SU-DHL-6 (cell line): ENCODE measurements around the gene MMP8.

Experiments used
- H2AFZ ChIP-seq: fragments of 200-600 bp; sonication (generic); 2 replicates; pipeline ENCODE4 v1.6.1; 2014; ENCODE audit warnings: low read depth, mild to moderate bottlenecking, moderate library complexity, mixed read lengths, antibody characterized with exemption, low read length; ENCODE audit not compliant: severe bottlenecking
- H3F3A ChIP-seq: fragments of 200-600 bp; shearing (Covaris generic); 2 replicates; pipeline ENCODE4 v1.6.0; 2016; ENCODE audit warnings: antibody characterized with exemption, mild to moderate bottlenecking; ENCODE audit not compliant: insufficient read depth
- H3K27ac ChIP-seq: fragments of 200-600 bp; sonication (generic); 2 replicates; pipeline ENCODE4 v1.5.1; 2016; ENCODE audit warnings: low read depth, mild to moderate bottlenecking, low read length, moderate library complexity, mixed read lengths
- H3K27me3 ChIP-seq: fragments of 200-600 bp; sonication (generic), shearing (Covaris generic); 2 replicates; pipeline ENCODE4 v1.6.0; 2014; ENCODE audit warnings: mild to moderate bottlenecking, low read length
- H3K36me3 ChIP-seq: fragments of 200-600 bp; sonication (generic); 2 replicates; pipeline ENCODE4 v1.6.1; 2014; ENCODE audit warnings: mild to moderate bottlenecking, low read length, mixed read lengths
- H3K4me2 ChIP-seq: fragments of 300-600, 200-600 bp; shearing (Covaris generic), sonication (generic); 2 replicates; pipeline ENCODE4 v1.6.0; 2014; ENCODE audit warnings: low read length, low read depth, mild to moderate bottlenecking; ENCODE audit not compliant: poor library complexity, severe bottlenecking
- H3K4me3 ChIP-seq: fragments of 200-600 bp; sonication (generic); 2 replicates; pipeline ENCODE4 v1.5.1; 2014; ENCODE audit warnings: antibody characterized with exemption, low read length, mild to moderate bottlenecking, mixed read lengths; ENCODE audit not compliant: insufficient read depth, poor library complexity, severe bottlenecking
- H3K79me2 ChIP-seq: fragments of 200-600 bp; sonication (generic); 2 replicates; pipeline ENCODE4 v1.6.1; 2014; ENCODE audit warnings: mild to moderate bottlenecking, low read length, moderate library complexity; ENCODE audit not compliant: insufficient read depth
- H3K9ac ChIP-seq: fragments of 200-600 bp; sonication (generic); 2 replicates; pipeline ENCODE4 v1.7.0; 2014; ENCODE audit warnings: mild to moderate bottlenecking, low read length
- H3K9me2 ChIP-seq: fragments of 200-600 bp; sonication (generic); replicated peaks from 2 replicates; pipeline ENCODE4 v1.6.1; 2014; ENCODE audit warnings: low read length; ENCODE audit not compliant: insufficient read depth
- H3K9me3 ChIP-seq: fragments of 200-600 bp; sonication (generic); 2 replicates; pipeline ENCODE4 v1.6.1; 2014; ENCODE audit warnings: low read length, mixed read lengths; ENCODE audit not compliant: insufficient read depth
- H4K20me1 ChIP-seq: fragments of 200-600 bp; sonication (generic); 2 replicates; pipeline ENCODE4 v1.6.1; 2014; ENCODE audit warnings: low read depth, mild to moderate bottlenecking, antibody characterized with exemption, low read length, moderate library complexity, mixed read lengths
- CTCF ChIP-seq: fragments of 200-600 bp; sonication (generic); IDR thresholded peaks from one replicate; pipeline ENCODE4 v1.5.1; 2017; ENCODE audit warnings: antibody characterized with exemption, mild to moderate bottlenecking, low read length, moderate library complexity; ENCODE audit not compliant: insufficient read depth, poor library complexity, severe bottlenecking
- EZH2phosphoT487 ChIP-seq: fragments of 200-600 bp; sonication (generic), shearing (Covaris generic); conservative IDR thresholded peaks from 2 replicates; pipeline ENCODE4 v1.6.1; 2018; ENCODE audit warnings: mild to moderate bottlenecking, antibody characterized with exemption, low read length, moderate library complexity, mixed read lengths

MMP8 gene

GRCh38 chr11:102717280-102717679 is 7.5 kb downstream of the MMP8 start:
- Histone ChIP-seq H2AFZ (no peak overlapping the region), H3K27ac (no peak overlapping the region), H3K9me2 (no peaks in the 10 kb centered on the region), H3F3A (no peaks in the 10 kb centered on the region), H4K20me1 (no peaks in the 10 kb centered on the region), H3K4me3 (no peak overlapping the region), H3K9me3 (no peaks in the 10 kb centered on the region), H3K27me3 (no peaks in the 10 kb centered on the region), H3K9ac (no peak overlapping the region), H3K4me2 (no peak overlapping the region), H3K36me3 (no peaks in the 10 kb centered on the region), H3K79me2 (no peaks in the 10 kb centered on the region)
- TF ChIP-seq CTCF (no peak), EZH2phosphoT487 (no peak)

- Histone ChIP-seq H3K9me3 (no peaks in the 10 kb centered on the region), H3K79me2 (no peaks in the 10 kb centered on the region), H3K36me3 (no peaks in the 10 kb centered on the region), H3K4me3 (no peak overlapping the region), H2AFZ (no peak overlapping the region), H3K27me3 (no peaks in the 10 kb centered on the region), H3F3A (no peaks in the 10 kb centered on the region), H3K9me2 (no peaks in the 10 kb centered on the region), H3K27ac (no peak overlapping the region), H4K20me1 (no peaks in the 10 kb centered on the region), H3K4me2 (no peak overlapping the region), H3K9ac (no peak overlapping the region)
- TF ChIP-seq EZH2phosphoT487 (no peak), CTCF (no peak)
Measured at GRCh38 chr11:102716527-102716926, 8.2 kb downstream of the MMP8 start.

- H3K79me2 ChIP-seq, result no peaks in the 10 kb centered on the region
- H3K4me2 ChIP-seq, result no peak overlapping the region
- no peaks in the 10 kb centered on the region for H4K20me1 ChIP-seq
- H2AFZ ChIP-seq, result no peak overlapping the region
- no peaks in the 10 kb centered on the region for H3K27me3 ChIP-seq
- no peak overlapping the region for H3K9ac ChIP-seq
- no peaks in the 10 kb centered on the region for H3K36me3 ChIP-seq
- no peaks in the 10 kb centered on the region for H3F3A ChIP-seq
- TF ChIP-seq CTCF (no peak), EZH2phosphoT487 (no peak)
- H3K9me2 ChIP-seq, result no peaks in the 10 kb centered on the region
- no peak overlapping the region for H3K27ac ChIP-seq
- no peak overlapping the region for H3K4me3 ChIP-seq
- H3K9me3 ChIP-seq, result no peaks in the 10 kb centered on the region
Measured at GRCh38 chr11:102712137-102712536, 12.6 kb downstream of the MMP8 start.
